Right ventricle myocardium superior (tissue), 1 donor: Measurements from ENCODE around the gene MTA1. TPM values are rescaled to one million over a fixed set of nuclear protein-coding genes. Genes with fewer than 3 reads are reported as not detected.

Experiments
- ATAC-seq: fragments of 200-7000 bp; cut with Tn5 transposase; one replicate; pipeline ENCODE4 v1.9.1; 2020; ENCODE audit warnings: mild to moderate bottlenecking; ENCODE audit not compliant: poor library complexity
- DNase-seq: peaks from one replicate; pipeline ENCODE4 v3.0.0-alpha.2; 2020
- intact Hi-C: fragments of 100-400 bp; cut with DNase I; formaldehyde crosslinking; loops from one replicate; pipeline ENCODE4 v1.11.2; 2022
- total RNA-seq: library from RNA; stranded (reverse); fragmentation: NEBNext Ultra II Directional; extraction: Animal tissue kit (Norgen Biotek cat#: 25700); gene quantifications from one replicate; pipeline ENCODE4 v1.2.1, GENCODE V29; 2021
- donor health status: DM: no; HTN: yes; CAD: no; lungs with severe emphysema.

MTA1 gene
- total RNA-seq, 1 donor from 2014 or later, result 191 TPM

- ATAC-seq, result no peak
- intact Hi-C loops, result no loop called here
- DNase-seq, result no peak
Measured at GRCh38 chr14:105450864-105451720, 31.5 kb downstream of the MTA1 start.

GRCh38 chr14:105452963-105453362 lies 33.3 kb downstream of the MTA1 start:
- intact Hi-C loops, result no loop called here
- DNase-seq (no peak), ATAC-seq (no peak)

GRCh38 chr14:105453847-105454246 lies 34.2 kb downstream of the MTA1 start:
- no peak for DNase-seq

GRCh38 chr14:105455086-105455640 lies 35.5 kb downstream of the MTA1 start:
- DNase-seq, result no peak

More at GRCh38 chr14:105453847-105454246, 34.2 kb downstream of the MTA1 start:
- ATAC-seq, result no peak
- intact Hi-C loops, result no loop called here

GRCh38 chr14:105455766-105456660 lies 36.4 kb downstream of the MTA1 start:
- DNase-seq (no peak), ATAC-seq (no peak)
- intact Hi-C loops, result no loop called here

More at GRCh38 chr14:105455086-105455640, 35.5 kb downstream of the MTA1 start:
- no peak for ATAC-seq
- intact Hi-C loops, result no loop called here

- no peak for DNase-seq
- intact Hi-C loops, result no loop called here
- peak; percentile 13 for ATAC-seq
Measured at GRCh38 chr14:105456736-105457617, 37.4 kb downstream of the MTA1 start.

- no peak for DNase-seq
- intact Hi-C loops, result no loop called here
Measured at GRCh38 chr14:105458010-105458409, 38.4 kb downstream of the MTA1 start.

GRCh38 chr14:105458571-105458970 lies 38.9 kb downstream of the MTA1 start:
- no peak for ATAC-seq
- DNase-seq, result no peak
- intact Hi-C loops, result no loop called here

More at GRCh38 chr14:105458010-105458409, 38.4 kb downstream of the MTA1 start:
- no peak for ATAC-seq

GRCh38 chr14:105460116-105460515 lies 40.5 kb downstream of the MTA1 start:
- DNase-seq (no peak), ATAC-seq (no peak)
- intact Hi-C loops, result no loop called here

- intact Hi-C loops, result no loop called here
- DNase-seq, result no peak
- ATAC-seq, result no peak
Measured at GRCh38 chr14:105460616-105461015, 41.0 kb downstream of the MTA1 start.

GRCh38 chr14:105461903-105462302 lies 42.3 kb downstream of the MTA1 start:
- DNase-seq (no peak), ATAC-seq (no peak)
- intact Hi-C loops, result no loop called here

GRCh38 chr14:105464501-105464900 lies 44.9 kb downstream of the MTA1 start:
- DNase-seq (no peak), ATAC-seq (no peak)
- intact Hi-C loops, result no loop called here

- intact Hi-C loops, result no loop called here
- DNase-seq (peak; percentile 74), ATAC-seq (peak; percentile 47)
Measured at GRCh38 chr14:105465209-105466031, 45.8 kb downstream of the MTA1 start.

- intact Hi-C loops, result no loop called here
- DNase-seq (peak; percentile 88), ATAC-seq (peak; percentile 56)
Measured at GRCh38 chr14:105466531-105467248, 47.1 kb downstream of the MTA1 start.

- ATAC-seq, result no peak
- DNase-seq, result no peak
- intact Hi-C loops, result no loop called here
Measured at GRCh38 chr14:105467249-105467941, 47.8 kb downstream of the MTA1 start.

GRCh38 chr14:105467942-105468471 lies 48.4 kb downstream of the MTA1 start:
- ATAC-seq (no peak), DNase-seq (no peak)
- intact Hi-C loops, result no loop called here
